ENCODE data around the gene NFATC2. TPM values are rescaled to one million over a fixed set of nuclear protein-coding genes. Genes with fewer than 3 reads are reported as not detected.
A peak's percentile ranks its signal among the peaks of the same experiment; 100 is the strongest.

NFATC2 gene
- total RNA-seq, 2 experiments from 2014 or later, result 32.5 to 33.2 TPM

- TF ChIP-seq, protein P1, sequence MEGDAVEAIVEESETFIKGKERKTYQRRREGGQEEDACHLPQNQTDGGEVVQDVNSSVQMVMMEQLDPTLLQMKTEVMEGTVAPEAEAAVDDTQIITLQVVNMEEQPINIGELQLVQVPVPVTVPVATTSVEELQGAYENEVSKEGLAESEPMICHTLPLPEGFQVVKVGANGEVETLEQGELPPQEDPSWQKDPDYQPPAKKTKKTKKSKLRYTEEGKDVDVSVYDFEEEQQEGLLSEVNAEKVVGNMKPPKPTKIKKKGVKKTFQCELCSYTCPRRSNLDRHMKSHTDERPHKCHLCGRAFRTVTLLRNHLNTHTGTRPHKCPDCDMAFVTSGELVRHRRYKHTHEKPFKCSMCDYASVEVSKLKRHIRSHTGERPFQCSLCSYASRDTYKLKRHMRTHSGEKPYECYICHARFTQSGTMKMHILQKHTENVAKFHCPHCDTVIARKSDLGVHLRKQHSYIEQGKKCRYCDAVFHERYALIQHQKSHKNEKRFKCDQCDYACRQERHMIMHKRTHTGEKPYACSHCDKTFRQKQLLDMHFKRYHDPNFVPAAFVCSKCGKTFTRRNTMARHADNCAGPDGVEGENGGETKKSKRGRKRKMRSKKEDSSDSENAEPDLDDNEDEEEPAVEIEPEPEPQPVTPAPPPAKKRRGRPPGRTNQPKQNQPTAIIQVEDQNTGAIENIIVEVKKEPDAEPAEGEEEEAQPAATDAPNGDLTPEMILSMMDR (IDR thresholded peaks at IDR 0.05), result no peak
- Mint-ChIP-seq H3K27ac (peak overlapping the region; percentile 39), H3K4me1 (ENCODE audit: low read depth) (peaks cover 65% of the 10 kb centered on the region), H3K27me3 (no peaks in the 10 kb centered on the region), H3K36me3 (ENCODE audit: low read depth) (peaks cover 90% of the 10 kb centered on the region), H3K9me3 (no peaks in the 10 kb centered on the region), H3K4me3 (no peak overlapping the region)
- ChIA-PET POLR2A (no interaction called here), CTCF (interaction anchor here (1.0 kb wide), 1 partner anchor 34 kb away, joined by 3 read pairs; no protein-coding TSS in a partner anchor)
- no peak for ATAC-seq (ENCODE audit: poor library complexity)
- Histone ChIP-seq H3K9me3 (ENCODE audit: control insufficient read depth in 1 of 2, insufficient read depth in 1 of 2, low read length in 2 of 2) (no peaks in the 10 kb centered on the region), H3K36me3 (ENCODE audit: insufficient read depth, low read length) (peaks cover 70% of the 10 kb centered on the region), H3K4me3 (ENCODE audit: low read length) (no peak overlapping the region), H3K27me3 (ENCODE audit: control insufficient read depth in 1 of 2, insufficient read depth in 2 of 2, low read length in 2 of 2) (no peaks in the 10 kb centered on the region), H3K4me1 (ENCODE audit: insufficient read depth, low read length) (peaks cover 45% of the 10 kb centered on the region), H3K27ac (ENCODE audit: low read depth in 1 of 2, low read length in 2 of 2) (no peak overlapping the region)
- intact Hi-C loops (cut with DNase I, micrococcal nuclease), result no loop called here
- DNase-seq, result no peak
Measured at GRCh38 chr20:51507216-51508036, 35.1 kb downstream of the NFATC2 start.

GRCh38 chr20:51506527-51507215, 35.8 kb downstream of the NFATC2 start:
- POLR2A ChIA-PET, result no interaction called here
- H3K27ac Mint-ChIP-seq, result no peak overlapping the region

DNA sequence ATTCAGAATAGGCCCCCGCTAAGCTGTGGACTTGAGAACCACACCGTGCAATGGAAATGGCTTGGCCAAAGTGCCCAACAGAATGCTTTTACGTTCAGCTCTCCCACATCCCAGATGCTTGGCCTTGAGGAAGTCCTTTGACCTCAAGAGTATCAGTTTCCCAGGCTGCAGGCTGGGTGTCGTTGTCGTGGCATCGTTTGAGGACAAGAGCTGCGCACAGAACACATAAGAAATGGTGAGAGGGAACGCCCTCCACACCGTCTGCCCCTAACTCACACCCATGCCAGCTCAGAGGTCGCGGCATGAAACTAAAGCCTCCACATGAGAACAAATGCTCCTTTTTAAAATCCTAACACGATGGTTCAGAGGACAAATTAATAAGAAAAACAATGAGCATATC, 37.0 kb downstream of the NFATC2 start:
- Mint-ChIP-seq H3K4me3 (no peak overlapping the region), H3K27me3 (no peaks in the 10 kb centered on the region), H3K9me3 (no peaks in the 10 kb centered on the region), H3K4me1 (ENCODE audit: low read depth) (peaks cover 65% of the 10 kb centered on the region), H3K36me3 (ENCODE audit: low read depth) (peaks cover 75% of the 10 kb centered on the region), H3K27ac (no peak overlapping the region)
- Histone ChIP-seq H3K9me3 (ENCODE audit: control insufficient read depth in 1 of 2, insufficient read depth in 1 of 2, low read length in 2 of 2) (no peaks in the 10 kb centered on the region), H3K4me3 (ENCODE audit: low read length) (no peak overlapping the region), H3K27ac (ENCODE audit: low read depth in 1 of 2, low read length in 2 of 2) (no peak overlapping the region), H3K27me3 (ENCODE audit: control insufficient read depth in 1 of 2, insufficient read depth in 2 of 2, low read length in 2 of 2) (no peaks in the 10 kb centered on the region), H3K4me1 (ENCODE audit: insufficient read depth, low read length) (peaks cover 42% of the 10 kb centered on the region), H3K36me3 (ENCODE audit: insufficient read depth, low read length) (peaks cover 54% of the 10 kb centered on the region)
- intact Hi-C loops (cut with DNase I, micrococcal nuclease), result no loop called here
- POLR2A ChIA-PET, result interaction anchor here (0.7 to 0.8 kb wide), 2 partner anchors 25 to 48 kb away, joined by 3 to 4 read pairs; no protein-coding TSS in a partner anchor
- TF ChIP-seq, protein P1 (IDR thresholded peaks at IDR 0.05), result no peak
- no peak for DNase-seq
- no peak for ATAC-seq (ENCODE audit: poor library complexity)
- CTCF ChIA-PET, result no interaction called here

More at GRCh38 chr20:51506527-51507215, 35.8 kb downstream of the NFATC2 start:
- ATAC-seq (ENCODE audit: poor library complexity), result no peak
- peaks cover 65% of the 10 kb centered on the region for H3K4me1 Mint-ChIP-seq (ENCODE audit: low read depth)
- H3K27me3 ChIP-seq (ENCODE audit: control insufficient read depth in 1 of 2, insufficient read depth in 2 of 2, low read length in 2 of 2), result no peaks in the 10 kb centered on the region
- H3K4me3 ChIP-seq (ENCODE audit: low read length), result no peak overlapping the region
- DNase-seq, result no peak
- H3K27me3 Mint-ChIP-seq, result no peaks in the 10 kb centered on the region
- TF ChIP-seq, protein P1 (IDR thresholded peaks at IDR 0.05), result no peak
- CTCF ChIA-PET, result interaction anchor here (1.0 kb wide), 1 partner anchor 35 kb away, joined by 3 read pairs; no protein-coding TSS in a partner anchor
- no peak overlapping the region for H3K4me3 Mint-ChIP-seq
- no peaks in the 10 kb centered on the region for H3K9me3 Mint-ChIP-seq
- peaks cover 64% of the 10 kb centered on the region for H3K36me3 ChIP-seq (ENCODE audit: insufficient read depth, low read length)
- intact Hi-C loops (cut with DNase I, micrococcal nuclease), result no loop called here
- H3K27ac ChIP-seq (ENCODE audit: low read depth in 1 of 2, low read length in 2 of 2), result no peak overlapping the region
- peaks cover 86% of the 10 kb centered on the region for H3K36me3 Mint-ChIP-seq (ENCODE audit: low read depth)
- peaks cover 40% of the 10 kb centered on the region for H3K4me1 ChIP-seq (ENCODE audit: insufficient read depth, low read length)
- H3K9me3 ChIP-seq (ENCODE audit: control insufficient read depth in 1 of 2, insufficient read depth in 1 of 2, low read length in 2 of 2), result no peaks in the 10 kb centered on the region
